ENCODE measurements around the gene STK38. TPM values are rescaled to one million over a fixed set of nuclear protein-coding genes. Genes with fewer than 3 reads are reported as not detected.

The STK38 gene
- total RNA-seq, 1 donor from 2014 or later: 22.3 TPM

- no peak for DNase-seq (ENCODE audit: low read depth)
- H3K4me3 ChIP-seq (ENCODE audit: low read depth, low read length): no peak overlapping the region
Observed at GRCh38 chr6:36548401-36548743, 1.1 kb upstream of the STK38 start.

GRCh38 chr6:36547646-36548400 is 544 bp upstream of the STK38 start:
- TF ChIP-seq CTCF (IDR thresholded peaks at IDR 0.05; ENCODE audit: insufficient read depth, low read length, poor library complexity, severe bottlenecking): no peak
- DNase-seq (ENCODE audit: low read depth): no peak
- Histone ChIP-seq H3K36me3 (ENCODE audit: control insufficient read depth, insufficient read depth, low read length) (no peaks in the 10 kb centered on the region), H3K27me3 (ENCODE audit: control insufficient read depth, insufficient read depth, low read length) (no peaks in the 10 kb centered on the region), H3K4me3 (ENCODE audit: low read depth, low read length) (no peak overlapping the region)

More at GRCh38 chr6:36548401-36548743, 1.1 kb upstream of the STK38 start:
- no peak for TF ChIP-seq CTCF (IDR thresholded peaks at IDR 0.05; ENCODE audit: insufficient read depth, low read length, poor library complexity, severe bottlenecking)
- Histone ChIP-seq H3K27me3 (ENCODE audit: control insufficient read depth, insufficient read depth, low read length) (no peaks in the 10 kb centered on the region), H3K36me3 (ENCODE audit: control insufficient read depth, insufficient read depth, low read length) (no peaks in the 10 kb centered on the region)

GRCh38 chr6:36546308-36546919 is 865 bp downstream of the STK38 start:
- no peak for DNase-seq (ENCODE audit: low read depth)
- no peaks in the 10 kb centered on the region for H3K27me3 ChIP-seq (ENCODE audit: control insufficient read depth, insufficient read depth, low read length)
- TF ChIP-seq CTCF (IDR thresholded peaks at IDR 0.05; ENCODE audit: insufficient read depth, low read length, poor library complexity, severe bottlenecking): no peak
- H3K36me3 ChIP-seq (ENCODE audit: control insufficient read depth, insufficient read depth, low read length): no peaks in the 10 kb centered on the region
- H3K4me3 ChIP-seq (ENCODE audit: low read depth, low read length): peak overlapping the region; percentile 87

GRCh38 chr6:36545767-36546307 is 1.4 kb downstream of the STK38 start:
- Histone ChIP-seq H3K4me3 (ENCODE audit: low read depth, low read length) (peak overlapping the region; percentile 87), H3K27me3 (ENCODE audit: control insufficient read depth, insufficient read depth, low read length) (no peaks in the 10 kb centered on the region), H3K36me3 (ENCODE audit: control insufficient read depth, insufficient read depth, low read length) (no peaks in the 10 kb centered on the region)
- DNase-seq (ENCODE audit: low read depth): no peak
- no peak for TF ChIP-seq CTCF (IDR thresholded peaks at IDR 0.05; ENCODE audit: insufficient read depth, low read length, poor library complexity, severe bottlenecking)

GRCh38 chr6:36544228-36544627 is 3.1 kb downstream of the STK38 start:
- Histone ChIP-seq H3K27me3 (ENCODE audit: control insufficient read depth, insufficient read depth, low read length) (no peaks in the 10 kb centered on the region), H3K4me3 (ENCODE audit: low read depth, low read length) (no peak overlapping the region), H3K36me3 (ENCODE audit: control insufficient read depth, insufficient read depth, low read length) (no peaks in the 10 kb centered on the region)
- TF ChIP-seq CTCF (IDR thresholded peaks at IDR 0.05; ENCODE audit: insufficient read depth, low read length, poor library complexity, severe bottlenecking): no peak
- DNase-seq (ENCODE audit: low read depth): no peak

Measured in kidney epithelial cell (primary cell).